Measurements from ENCODE around the gene DYSF.

DYSF gene

DNA sequence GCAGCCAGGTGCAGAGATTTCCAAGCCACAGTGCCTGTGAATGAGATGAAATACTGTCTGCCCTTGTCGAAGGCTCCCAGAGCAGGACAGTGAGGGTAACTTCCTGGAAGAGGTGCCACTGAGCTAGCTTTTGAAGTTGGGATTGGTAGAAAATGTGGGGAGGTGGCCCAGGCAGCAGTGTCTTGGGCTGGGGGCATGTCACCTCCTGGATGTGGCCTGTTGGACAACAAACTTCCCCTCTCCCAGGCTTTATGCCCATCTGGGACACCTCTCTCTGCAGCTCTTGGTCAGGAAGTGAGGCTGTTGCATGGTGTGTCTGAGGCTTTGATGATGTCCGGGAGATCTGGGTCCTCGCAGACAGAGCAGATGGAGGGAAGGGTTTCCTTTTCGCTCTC is 151.4 kb downstream of the DYSF start:
- no peak for DNase-seq

DNA sequence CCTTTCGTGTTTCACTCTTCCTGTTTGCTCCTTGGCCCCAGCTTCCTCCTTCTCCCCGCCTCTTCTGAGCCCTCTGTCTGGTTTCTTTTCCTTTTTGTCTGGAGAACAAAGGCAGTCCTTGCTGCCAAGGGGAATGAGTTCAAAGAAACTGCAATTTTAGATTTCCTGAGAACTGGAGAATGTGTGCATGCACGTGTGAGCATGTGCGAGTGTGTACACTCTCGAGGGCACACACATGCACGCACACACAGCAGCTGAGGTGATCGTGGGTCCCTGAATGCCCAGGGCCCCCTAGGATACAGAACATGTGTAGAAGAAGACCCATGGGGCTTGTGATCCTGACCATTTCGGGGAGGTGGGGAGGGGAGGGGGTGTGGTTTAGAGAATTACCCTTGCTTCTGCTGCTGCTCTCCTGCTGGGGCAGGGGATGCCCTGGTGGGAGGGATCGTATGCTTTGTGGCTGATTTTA is 151.8 kb downstream of the DYSF start:
- DNase-seq = no peak

DNA sequence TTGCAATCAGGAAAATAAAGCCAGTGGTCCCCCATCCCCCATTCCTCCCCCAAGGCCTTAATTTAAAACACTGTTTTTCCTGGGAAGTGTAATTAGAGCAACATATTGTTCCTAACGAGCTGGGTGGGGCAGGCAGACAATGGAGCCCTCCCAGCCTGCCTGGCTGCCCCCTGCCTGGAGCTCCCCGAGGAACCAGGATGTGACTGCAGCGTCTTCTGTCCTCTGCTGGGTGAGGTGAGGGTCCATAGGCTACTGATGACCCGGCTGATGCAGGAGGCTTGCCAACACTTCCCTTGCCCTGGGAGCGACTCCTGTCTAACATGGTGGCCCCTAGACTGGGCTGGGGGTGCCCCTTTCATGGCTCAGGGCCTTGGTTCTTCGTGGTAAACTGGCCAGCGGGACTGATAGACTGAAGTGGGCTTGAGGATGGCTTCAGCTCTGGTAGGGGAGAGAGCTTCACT is 152.4 kb downstream of the DYSF start:
- DNase-seq = no peak

DNA sequence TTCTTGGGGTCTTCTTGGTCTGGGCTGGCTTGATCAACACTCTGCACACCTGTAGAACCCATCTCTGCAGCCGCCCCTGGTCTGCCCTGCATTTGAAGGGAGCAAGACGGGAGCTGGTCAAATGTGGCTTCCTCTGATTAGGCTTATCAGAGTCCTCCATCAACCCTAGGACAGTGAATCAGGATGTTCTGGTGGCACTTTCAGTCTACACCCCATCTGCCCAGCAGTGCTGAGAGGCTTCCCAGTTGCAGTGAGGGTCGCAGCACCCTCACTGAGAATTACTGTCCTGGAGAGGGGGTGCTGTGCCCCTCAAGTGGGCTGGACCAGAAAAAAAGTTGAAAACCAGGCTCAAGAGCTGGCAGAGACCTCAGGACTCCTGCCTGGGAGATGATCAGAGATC is 152.9 kb downstream of the DYSF start:
- no peak for DNase-seq

DNA sequence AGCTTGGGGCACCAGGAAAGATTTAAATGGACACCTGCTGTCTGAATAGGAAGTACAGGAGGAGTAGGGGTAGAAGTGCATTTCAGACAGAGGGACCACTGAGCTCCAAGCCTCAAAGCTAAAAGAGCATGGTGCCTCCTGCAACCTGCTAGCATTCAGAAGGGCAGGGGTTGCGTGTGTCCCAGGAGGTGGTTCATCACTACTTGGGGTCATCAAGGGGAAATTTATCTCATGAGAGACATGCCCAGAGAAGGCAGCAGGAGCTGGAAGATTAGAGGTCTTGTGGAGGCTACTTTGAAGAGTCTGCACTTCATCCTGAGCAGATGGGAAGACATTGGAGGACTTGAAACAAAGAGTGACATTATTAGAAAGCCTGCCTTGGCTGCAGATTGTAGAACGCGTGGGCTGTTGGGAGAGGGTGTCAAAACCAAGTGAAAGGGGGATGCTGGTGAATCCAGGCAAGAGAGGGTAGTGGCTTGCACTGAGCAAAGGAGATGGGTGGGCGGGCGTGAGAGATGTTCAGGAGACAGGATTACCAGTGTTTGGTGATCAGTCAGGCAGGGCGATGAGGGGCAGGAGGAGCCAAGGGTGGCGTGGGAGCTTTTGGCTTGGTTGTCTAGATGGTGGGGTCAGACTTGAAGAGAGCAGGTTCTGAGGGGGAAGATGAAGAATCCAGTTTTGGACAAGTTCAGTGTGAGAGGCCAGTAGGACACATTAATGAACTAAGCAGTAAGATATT is 154.0 kb downstream of the DYSF start:
- DNase-seq = no peak

DNA sequence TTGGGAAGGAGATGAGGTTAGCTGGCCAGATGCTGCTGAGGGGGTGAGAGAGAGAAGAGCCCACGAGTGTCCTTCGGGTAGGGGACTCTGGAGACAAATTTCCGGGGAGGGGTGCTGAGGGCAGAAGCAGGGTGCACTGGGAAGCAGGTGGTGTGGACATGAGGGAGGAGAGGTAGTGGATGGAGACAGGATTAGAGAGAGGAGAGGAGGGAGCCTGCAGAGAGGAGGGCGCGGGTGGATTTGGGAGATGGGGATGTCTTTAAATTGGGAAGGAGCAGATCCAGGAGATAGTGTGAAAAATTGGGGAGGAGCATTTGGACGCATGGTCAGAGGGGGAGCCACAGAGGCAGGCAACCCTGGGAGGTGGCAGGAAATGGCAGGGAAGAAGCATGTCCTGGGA is 154.7 kb downstream of the DYSF start:
- no peak for DNase-seq

DNA sequence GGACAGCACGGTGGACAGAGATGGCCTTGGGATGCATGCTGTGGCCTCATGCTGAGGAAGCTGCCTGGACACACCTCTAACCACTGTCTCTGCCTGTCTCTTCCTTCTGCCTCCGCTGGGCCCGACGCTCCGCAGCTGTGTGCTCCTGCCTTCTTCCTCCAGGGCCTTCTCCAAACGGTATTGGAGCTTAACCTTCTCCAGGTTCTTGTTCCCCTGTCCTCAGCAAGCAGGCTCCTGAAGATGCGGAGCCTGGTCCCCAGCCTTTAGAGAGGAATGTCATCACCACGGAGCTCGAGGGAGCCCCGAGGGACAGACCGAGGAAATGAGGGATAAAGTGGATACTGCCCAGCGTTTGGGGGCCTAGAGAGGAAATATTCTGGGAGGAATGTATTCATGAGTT is 155.1 kb downstream of the DYSF start:
- no peak for DNase-seq

DNA sequence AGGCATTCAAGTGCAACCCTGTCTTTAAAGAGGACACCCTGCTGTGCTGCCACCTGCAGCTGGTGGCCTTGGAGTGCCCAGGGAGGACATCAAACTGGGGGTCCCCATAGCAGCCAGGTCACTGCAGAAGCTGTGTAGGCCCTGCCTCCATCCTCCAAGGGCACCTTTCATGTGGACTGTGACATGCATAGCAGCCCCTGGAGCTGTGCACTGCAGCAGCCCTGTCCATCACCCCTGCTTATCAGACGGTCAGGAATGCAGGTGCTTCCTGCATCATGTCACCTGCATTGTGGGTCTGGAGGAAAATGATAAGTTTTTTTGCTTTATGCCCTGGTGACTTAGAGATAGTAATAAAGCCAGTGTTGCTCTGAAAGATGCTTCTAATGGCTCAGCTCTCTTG is 155.7 kb downstream of the DYSF start:
- no peak for DNase-seq

DNA sequence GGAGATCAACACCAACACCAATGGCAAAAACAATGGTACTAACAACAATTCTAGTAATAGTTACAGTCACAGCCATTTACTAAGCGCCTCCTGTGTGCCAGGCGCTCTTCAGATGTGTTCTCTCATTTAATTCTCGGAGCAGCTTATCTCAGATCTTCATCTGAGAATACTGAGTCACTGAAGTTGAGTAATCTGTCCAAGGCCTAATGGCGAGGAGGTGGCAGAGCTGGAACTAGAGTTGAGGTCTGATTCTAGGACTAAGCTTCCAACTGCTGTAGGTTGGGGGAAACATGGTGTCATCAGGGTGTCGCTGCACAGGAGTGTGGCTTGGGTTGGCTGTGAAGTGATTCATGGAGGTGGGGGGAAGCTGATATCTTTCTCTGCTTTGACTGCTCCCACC is 156.1 kb downstream of the DYSF start:
- no peak for DNase-seq

DNA sequence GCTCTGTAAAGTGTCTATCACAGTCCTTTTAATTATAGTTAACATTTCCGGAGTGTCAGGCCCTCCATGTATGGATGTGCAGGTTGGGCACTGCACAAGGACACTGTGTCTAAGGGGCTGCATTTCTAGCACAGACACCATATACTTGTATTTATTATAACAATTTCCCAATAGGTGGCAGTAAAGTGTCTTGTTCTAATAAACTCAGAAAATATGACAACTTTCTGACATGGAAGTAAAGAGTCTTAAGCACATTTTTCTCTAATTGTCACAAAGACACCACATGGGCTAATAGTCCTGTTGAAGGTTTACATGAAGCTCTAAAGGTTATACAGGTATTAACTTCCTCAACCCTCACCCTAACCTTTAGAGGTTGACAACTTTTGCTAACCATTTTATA is 156.6 kb downstream of the DYSF start:
- DNase-seq = no peak

DNA sequence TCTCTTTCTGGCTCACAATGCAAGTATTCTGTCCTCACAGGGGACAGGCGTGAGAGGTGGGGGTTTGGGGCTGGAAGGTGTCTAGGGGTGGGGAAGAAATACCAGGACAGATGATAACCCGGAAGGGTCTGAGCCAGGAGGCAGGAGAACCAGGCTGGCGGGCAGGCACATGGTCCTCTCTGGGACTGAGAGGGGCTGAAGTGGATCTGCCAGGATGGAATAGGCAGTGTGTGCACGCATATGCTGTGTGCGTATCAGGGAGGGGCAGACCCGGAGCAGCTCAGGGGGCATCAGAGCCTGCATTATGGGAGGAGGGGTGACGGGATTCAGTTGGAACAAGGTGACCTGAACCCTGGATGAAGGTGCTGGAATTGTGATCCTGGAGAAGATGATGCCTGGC is 157.3 kb downstream of the DYSF start:
- no peak for DNase-seq

DNA sequence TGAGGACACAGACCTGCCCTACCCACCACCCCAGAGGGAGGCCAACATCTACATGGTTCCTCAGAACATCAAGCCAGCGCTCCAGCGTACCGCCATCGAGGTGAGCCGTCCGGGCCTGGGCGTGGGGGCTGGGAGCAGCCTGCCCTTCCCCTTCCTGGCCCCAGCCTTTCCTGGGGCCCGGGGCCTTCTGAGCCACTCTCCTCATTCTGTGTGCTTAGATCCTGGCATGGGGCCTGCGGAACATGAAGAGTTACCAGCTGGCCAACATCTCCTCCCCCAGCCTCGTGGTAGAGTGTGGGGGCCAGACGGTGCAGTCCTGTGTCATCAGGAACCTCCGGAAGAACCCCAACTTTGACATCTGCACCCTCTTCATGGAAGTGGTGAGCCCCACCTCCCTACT is 157.9 kb downstream of the DYSF start:
- DNase-seq = no peak

DNA sequence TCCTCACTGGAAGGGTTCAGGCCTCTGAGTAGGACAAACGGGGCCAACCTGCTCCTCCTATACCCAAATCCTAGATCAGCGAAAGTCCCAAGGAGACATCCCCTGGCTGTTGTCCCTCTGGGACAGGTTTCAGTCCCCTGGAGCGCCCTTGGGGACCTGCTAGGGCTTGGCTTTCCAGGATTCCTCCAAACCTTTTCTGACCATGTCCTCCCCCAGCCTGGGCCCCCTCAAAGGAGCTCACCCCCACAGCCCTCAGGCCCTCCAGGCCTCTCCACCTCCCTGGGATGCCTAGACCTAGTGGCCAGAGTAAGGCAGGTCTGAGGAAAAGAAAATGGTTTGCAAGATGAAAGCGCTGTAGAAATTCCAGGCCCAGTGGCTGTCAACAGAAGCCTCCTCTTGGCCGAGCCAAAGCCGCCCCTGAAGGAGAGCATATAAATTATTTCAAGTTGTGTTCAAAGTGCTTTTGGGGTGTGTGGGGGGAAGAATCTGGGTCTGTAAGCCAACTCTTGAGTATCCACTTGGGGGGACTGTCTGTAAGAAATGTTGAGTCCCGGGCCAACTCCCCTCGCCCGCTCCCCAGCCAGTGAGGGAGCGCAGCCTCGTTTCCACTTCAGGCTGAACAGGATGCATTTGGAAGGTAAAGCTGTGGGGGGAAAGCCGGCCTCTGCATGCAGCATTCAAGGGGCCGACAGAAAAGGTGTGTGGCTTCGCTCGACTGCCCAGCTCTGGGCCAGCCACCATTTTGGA is 158.6 kb downstream of the DYSF start:
- DNase-seq = no peak

DNA sequence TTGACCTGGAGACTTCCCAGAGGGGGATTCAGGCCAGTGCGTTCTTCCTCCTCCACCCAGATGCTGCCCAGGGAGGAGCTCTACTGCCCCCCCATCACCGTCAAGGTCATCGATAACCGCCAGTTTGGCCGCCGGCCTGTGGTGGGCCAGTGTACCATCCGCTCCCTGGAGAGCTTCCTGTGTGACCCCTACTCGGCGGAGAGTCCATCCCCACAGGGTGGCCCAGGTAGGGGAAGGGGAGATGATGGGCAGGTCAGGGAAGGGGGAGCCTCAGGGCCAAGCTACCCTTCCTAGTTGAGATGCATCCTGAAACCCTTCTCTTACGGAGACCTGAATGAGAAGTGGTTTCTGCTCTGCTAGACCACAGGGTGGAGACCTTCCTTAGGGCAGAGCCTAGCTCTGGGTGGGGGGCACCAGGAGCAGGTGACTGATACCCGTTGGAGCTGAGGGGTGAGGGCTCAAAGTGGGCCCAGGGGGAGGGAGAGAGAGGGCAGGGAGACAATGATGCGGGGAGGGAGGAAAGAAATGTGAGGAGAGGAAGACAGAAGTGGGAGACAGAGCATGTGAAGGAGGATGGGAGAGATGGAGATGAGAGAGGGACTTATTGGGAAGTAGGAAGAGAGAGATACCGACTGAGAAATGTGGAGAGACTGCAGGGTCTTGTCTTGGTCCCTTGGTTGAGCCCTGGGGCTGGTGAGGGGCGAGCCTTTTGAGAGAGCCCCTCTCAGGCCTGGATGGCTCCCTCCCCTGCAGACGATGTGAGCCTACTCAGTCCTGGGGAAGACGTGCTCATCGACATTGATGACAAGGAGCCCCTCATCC is 159.4 kb downstream of the DYSF start:
- DNase-seq = no peak

DNA sequence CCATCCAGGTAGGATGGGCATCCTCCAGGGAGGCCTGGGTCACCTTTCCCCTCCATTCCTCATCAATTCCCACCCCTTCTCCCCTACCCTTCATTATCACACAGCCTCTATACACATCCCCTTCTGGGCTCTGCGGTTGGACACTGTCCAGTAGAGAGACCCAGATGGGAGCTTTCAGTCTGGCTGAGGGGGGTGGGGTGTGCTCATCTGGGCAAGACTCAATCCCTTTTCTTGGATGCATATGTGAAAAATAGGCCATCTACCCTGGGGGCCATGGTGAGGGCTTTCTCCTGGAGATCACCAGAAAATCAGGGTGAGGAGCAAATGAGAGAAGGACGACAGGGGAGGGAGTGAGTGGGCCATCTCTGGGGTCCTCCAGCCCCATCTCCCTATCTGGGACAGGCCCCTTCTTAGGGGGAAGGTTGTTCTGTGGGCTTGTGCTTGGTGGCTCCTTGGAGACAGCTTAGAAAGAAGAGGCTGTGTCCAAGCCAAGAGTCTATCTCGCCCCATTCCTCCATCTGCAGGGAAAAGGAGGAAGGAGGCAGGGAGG is 160.1 kb downstream of the DYSF start:
- DNase-seq = no peak

DNA sequence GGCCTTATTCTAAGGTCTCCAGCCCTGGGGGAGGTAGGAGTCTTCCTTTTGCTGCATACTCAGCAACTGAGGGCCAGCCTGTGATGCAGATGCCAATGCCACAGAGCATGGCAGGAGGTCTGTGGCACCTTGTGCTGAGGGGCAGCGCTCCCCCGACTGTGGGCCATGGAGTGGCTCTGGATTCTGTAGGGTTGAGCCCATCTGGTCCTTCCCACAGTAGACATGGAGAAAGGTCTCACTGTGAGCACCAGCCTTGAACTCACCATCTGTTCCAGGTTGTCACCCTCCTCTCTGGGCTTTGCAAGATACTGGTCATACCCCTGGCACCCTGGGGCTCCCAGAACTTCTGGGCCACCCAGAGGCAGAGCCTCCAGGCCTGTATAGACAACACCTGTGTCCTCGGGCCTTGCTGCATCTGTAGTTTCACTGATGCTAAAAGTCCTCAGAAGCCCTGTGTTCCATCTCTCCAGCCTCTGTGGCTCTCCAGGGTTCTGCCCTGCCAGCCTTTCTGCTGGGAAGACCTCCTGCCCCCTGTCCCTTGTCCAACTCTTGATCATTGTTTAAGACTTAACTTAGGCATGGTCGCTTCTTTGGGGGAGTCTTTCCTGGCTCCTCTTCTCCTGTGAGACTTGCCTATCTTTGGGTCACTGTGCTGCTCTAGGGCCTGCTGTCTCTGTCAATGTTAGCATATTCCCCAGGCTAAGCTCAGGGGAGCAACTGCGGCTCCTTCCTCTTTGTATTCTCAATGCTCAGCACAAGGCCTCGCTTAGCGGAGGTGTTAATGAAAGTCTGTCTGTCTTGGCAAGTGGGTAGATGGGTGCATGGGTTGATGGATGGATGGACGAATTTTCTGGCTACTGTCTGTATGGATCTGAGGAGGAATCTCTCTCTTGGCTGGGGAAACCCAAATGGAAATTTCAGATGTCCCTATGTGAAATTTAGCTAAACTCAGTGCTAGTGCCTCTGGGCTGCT is 160.9 kb downstream of the DYSF start:
- DNase-seq = no peak

DNA sequence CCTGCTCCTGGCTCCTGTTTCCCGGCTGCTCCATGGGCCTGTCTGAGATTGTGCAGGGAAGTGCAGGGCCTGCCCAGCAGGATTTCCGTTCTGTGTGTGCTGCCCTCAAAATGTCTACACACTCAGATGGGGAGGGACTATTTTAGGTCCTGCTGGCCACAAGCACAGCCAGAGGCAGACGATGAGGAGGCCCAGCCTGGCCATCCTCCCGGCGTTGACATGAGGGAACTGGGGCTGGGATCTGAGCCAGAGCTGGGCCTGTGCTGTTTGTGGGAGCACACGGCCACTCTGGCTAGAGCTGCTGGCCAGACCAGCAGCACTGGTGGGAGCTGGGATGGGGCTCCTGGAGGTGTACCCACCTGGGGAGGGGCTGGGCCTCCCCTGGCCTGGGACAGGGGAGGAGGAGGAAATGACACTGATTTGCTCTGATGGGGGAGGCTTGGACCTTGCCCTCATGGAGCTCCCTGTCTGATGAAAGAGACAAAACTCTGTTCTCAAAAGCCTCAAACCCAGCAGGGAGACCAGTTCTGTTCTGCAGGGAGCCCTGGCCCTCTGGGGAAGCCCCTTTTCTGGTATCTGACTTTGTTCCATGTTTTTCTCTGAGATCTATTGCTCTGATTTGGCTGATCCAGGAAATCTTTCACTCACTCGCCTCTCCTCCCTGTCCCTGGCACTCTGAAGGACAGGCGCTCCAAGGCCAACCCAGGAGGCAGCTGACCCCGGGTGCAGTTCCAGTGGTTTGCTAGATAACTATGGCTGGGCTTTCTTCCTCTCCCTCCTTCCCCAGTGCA is 161.8 kb downstream of the DYSF start:
- no peak for DNase-seq

DNA sequence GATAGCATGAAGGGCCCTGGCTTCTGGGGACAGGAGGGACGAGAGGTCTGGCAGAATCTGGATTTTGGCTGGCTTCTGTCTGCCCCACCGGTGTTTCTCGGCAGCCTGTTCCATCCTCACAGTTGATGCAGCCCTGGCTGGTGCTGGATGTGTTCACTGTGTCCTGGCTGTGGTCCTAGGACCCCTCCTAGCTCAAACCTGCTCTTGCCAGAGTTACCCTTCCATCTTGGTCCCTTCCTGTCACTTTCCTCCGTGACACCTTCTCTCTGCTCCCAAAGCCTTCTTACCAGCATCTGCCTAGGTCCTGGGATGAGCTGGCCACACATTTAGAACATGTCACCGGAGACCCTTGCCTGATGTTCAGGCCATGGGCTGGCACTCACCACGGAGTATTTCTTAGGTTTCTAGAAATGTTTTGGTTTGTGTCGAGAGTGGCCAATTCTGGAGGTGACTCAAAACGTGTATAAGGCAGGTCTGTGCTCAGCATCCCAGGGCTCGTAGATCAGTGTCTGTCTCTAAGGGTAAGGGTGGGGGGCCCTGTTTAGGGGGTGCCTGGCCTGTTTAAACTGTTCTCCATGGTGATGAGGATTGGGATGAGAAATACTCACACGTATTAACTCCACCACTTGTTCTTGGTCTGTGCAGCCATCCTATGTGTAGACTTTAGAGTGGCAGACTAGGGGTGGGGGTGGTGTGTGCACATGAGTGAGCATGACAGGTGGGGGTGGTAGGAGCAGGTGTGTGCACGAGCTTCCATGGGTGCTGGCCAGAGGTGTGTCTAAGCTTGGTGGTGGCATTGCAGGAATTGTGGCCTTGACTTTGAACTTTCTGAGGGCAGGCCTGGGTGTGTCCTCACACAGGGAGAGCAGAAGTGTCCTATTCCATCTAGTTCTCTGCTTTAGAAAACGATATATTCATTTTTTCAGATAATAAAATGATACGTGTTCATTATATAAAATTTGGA is 162.7 kb downstream of the DYSF start:
- DNase-seq = no peak

DNA sequence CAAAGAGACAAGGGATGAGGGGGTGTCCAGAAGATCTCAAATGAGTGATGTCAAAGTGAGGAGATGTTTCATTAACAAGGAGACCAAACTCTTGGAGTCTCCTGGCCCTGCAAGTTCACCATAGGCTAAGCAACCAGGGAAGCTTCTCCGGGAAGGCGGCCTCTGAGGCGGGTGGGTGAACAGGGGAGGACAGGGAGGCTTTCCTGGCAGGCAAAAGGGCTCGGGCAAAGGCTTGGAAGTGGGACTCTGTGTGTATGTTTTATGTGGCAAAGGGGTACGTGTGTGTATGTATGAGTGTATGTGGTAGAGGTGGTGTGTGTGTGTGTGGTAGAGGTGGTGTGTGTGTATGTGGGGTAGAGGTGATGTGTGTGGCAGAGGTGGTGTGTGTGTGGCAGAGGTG is 163.9 kb downstream of the DYSF start:
- DNase-seq = no peak

Measured in activated gamma-delta T cell (primary cell).